ENCODE data around the gene ZNF217. TPM values are rescaled to one million over a fixed set of nuclear protein-coding genes. Genes with fewer than 3 reads are reported as not detected.

ZNF217 gene
- total and polyA plus RNA-seq, 2 of the 8 experiments (the other 6 are each of a cell fraction or from before 2014, with no cell fraction given): 15.3 to 87.9 TPM

DNA sequence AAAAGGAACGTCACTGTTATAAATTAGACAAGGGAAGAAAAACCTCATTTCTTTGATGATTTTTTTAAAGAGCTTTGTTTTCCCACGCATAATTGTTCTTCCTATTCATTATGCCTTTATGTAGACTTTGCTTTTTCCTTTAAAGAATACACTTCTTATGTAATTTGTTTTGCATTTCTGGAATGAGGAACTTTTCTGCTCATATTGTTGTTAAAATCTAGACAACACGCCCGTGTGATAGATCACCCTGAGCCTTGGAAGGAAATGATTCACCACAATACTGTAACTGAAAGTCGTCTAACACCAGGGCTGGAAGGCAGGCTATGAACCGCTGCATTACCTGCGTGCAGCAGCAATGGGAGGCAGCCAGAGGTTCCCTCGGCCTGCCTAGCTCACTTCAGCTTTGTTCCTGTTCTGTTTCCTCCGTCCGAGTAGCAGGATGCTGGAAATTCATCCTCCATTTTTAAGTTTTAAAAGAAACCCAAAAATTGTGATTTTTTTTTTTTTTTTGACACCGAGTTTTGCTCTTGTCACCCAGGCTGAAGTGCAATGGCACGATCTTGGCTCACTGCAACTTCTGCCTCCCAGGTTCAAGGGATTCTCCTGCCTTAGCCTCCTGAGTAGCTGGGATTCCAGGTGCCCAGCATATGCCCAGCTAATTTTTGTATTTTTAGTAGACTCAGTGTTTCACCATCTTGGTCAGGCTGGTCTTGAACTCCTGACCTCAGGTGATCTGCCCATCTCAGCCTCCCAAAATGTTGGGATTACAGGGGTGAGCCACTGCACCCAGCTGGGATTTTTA, 49.6 kb upstream of the ZNF217 start:
- Histone ChIP-seq H3K79me1 (ENCODE audit: low read depth, low read length) (no peaks in the 10 kb centered on the region), H2AFZ (ENCODE audit: low read length) (no peak overlapping the region), H2BK20ac (ENCODE audit: low read length) (0 out of 2 replicates have a peak overlapping the region, but pooled peaks have one; percentile 8), H2AK5ac (ENCODE audit: low read depth, low read length) (no peak overlapping the region), H3K23ac (ENCODE audit: insufficient read length) (no peak overlapping the region), H3K27ac (ENCODE audit: low read depth, low read length) (no peak overlapping the region), H2BK15ac (ENCODE audit: low read length) (no peak overlapping the region), H3K4ac (replicated peaks; ENCODE audit: insufficient read length, low read depth, low read length) (no peak overlapping the region), H3K18ac (ENCODE audit: extremely low read depth, low read length) (no peak overlapping the region), H2BK120ac (replicated peaks; ENCODE audit: low read depth, low read length) (no peak overlapping the region), H3K4me1 (replicated peaks in 1 of 4; ENCODE audit: control insufficient read depth in 3 of 4, insufficient read depth in 4 of 4, low read length in 3 of 4) (peaks cover 0 to 4% (median 0%) of the 10 kb centered on the region in 4 experiments; a peak in 3 of 7 replicates), H3K36me3 (ENCODE audit: control insufficient read depth in 2 of 4, insufficient read depth in 4 of 4, low read length in 3 of 4) (no peaks in the 10 kb centered on the region), H4K5ac (ENCODE audit: insufficient read length, low read depth, low read length) (no peak overlapping the region), H2BK5ac (ENCODE audit: low read depth, low read length) (no peak overlapping the region), H4K8ac (ENCODE audit: extremely low read depth, insufficient read depth, low read length) (no peak overlapping the region), H2BK12ac (ENCODE audit: low read depth, low read length) (no peak overlapping the region), H3K4me3 (ENCODE audit: extremely low read depth in 1 of 4, insufficient read depth in 2 of 4, low read depth in 3 of 4, low read length in 4 of 4) (no peak overlapping the region), H3K79me2 (ENCODE audit: control insufficient read depth in 1 of 2, insufficient read depth in 2 of 2, low read length in 2 of 2) (no peaks in the 10 kb centered on the region), H3K9me3 (ENCODE audit: insufficient read depth in 2 of 2, low read depth in 1 of 2, low read length in 1 of 2) (no peaks in the 10 kb centered on the region), H3K9ac (replicated peaks in 1 of 4; ENCODE audit: extremely low read depth in 1 of 4, low read depth in 3 of 4, low read length in 3 of 4) (no peak overlapping the region), H4K91ac (replicated peaks; ENCODE audit: insufficient read length, low read length) (no peak overlapping the region), H3K56ac (replicated peaks; ENCODE audit: insufficient read length, low read depth, low read length) (no peak overlapping the region), H4K20me1 (replicated peaks in 1 of 2; ENCODE audit: control insufficient read depth in 1 of 2, insufficient read depth in 2 of 2, low read length in 2 of 2) (no peaks in the 10 kb centered on the region), H3K4me2 (ENCODE audit: insufficient read depth in 1 of 2, low read depth in 2 of 2, low read length in 2 of 2) (no peak overlapping the region), H3K23me2 (ENCODE audit: low read depth, low read length) (no peaks in the 10 kb centered on the region), H3K14ac (ENCODE audit: insufficient read length) (no peak overlapping the region), H3K27me3 (replicated peaks in 1 of 4; ENCODE audit: control insufficient read depth in 3 of 4, extremely low read depth in 1 of 4, insufficient read depth in 3 of 4, low read length in 3 of 4) (no peaks in the 10 kb centered on the region)
- WGBS, 2 experiments (ENCODE audit: extremely low coverage in 1 of 2, insufficient coverage in 1 of 2, insufficient read length in 1 of 2, insufficient replicate concordance in 2 of 2, low coverage in 1 of 2, low lambda C conversion rate in 2 of 2, missing lambda C conversion rate in 1 of 2): 75% methylated on average over 11 of the region's 12 CpGs; no CpG with 5 or more reads in 1 of the 2 experiments
- FAIRE-seq: no peak
- DNase-seq (ENCODE audit: low read depth in 1 of 2, low spot score in 2 of 2): no peak
- POLR2A ChIA-PET (ENCODE audit: partially characterized antibody): interaction anchor here (1.2 kb wide), 1 partner anchor 71 kb away, joined by 3 read pairs; no protein-coding TSS in a partner anchor
- CTCF ChIA-PET (ENCODE audit: partially characterized antibody): interaction anchor here (0.6 to 1.7 kb wide), 9 partner anchors 9 to 1376 kb away, joined by 3 to 6 read pairs (median 3); no protein-coding TSS in a partner anchor
- no peak for TF ChIP-seq CBX8 (IDR thresholded peaks at IDR 0.05; ENCODE audit: borderline replicate concordance, low read depth, low read length)
- no peak for TF ChIP-seq KDM4A (IDR thresholded peaks at IDR 0.05; ENCODE audit: low read depth, low read length, severe bottlenecking)
- TF ChIP-seq SIRT6 (IDR thresholded peaks at IDR 0.05; ENCODE audit: low read length): no peak
- TF ChIP-seq CHD2 (IDR thresholded peaks at IDR 0.05; ENCODE audit: low read length): no peak
- TF ChIP-seq, protein P1, sequence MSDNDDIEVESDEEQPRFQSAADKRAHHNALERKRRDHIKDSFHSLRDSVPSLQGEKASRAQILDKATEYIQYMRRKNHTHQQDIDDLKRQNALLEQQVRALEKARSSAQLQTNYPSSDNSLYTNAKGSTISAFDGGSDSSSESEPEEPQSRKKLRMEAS (IDR thresholded peaks at IDR 0.05): no peak
- TF ChIP-seq EZH2 (IDR thresholded peaks at IDR 0.05; ENCODE audit: low read depth, low read length, severe bottlenecking): no peak
- no peak for TF ChIP-seq YY1 (IDR thresholded peaks at IDR 0.05; ENCODE audit: low read depth, low read length)
- TF ChIP-seq FOSL1 (IDR thresholded peaks at IDR 0.05; ENCODE audit: insufficient read depth, low read depth, low read length): no peak
- TF ChIP-seq POU5F1 (IDR thresholded peaks at IDR 0.05; ENCODE audit: low read depth, low read length): no peak
- TF ChIP-seq ZNF274 (IDR thresholded peaks at IDR 0.05; ENCODE audit: borderline replicate concordance, extremely low read depth, low read length): no peak
- no peak for TF ChIP-seq NRF1 (IDR thresholded peaks at IDR 0.05; ENCODE audit: low read depth, low read length)
- TF ChIP-seq MAFK (IDR thresholded peaks at IDR 0.05; ENCODE audit: low read depth, low read length): no peak
- TF ChIP-seq EGR1 (IDR thresholded peaks at IDR 0.05; ENCODE audit: borderline replicate concordance, low read depth, low read length): no peak

All from H1 (cell line).